ENCODE measurements around the gene DEAF1. TPM values are rescaled to one million over a fixed set of nuclear protein-coding genes. Genes with fewer than 3 reads are reported as not detected.

DEAF1 gene
- total and polyA plus RNA-seq, 9 of the 15 experiments (the other 6 are each of a cell fraction or from before 2014, with no cell fraction given), result 2.0 to 69.1 (median 26.8) TPM

DNA sequence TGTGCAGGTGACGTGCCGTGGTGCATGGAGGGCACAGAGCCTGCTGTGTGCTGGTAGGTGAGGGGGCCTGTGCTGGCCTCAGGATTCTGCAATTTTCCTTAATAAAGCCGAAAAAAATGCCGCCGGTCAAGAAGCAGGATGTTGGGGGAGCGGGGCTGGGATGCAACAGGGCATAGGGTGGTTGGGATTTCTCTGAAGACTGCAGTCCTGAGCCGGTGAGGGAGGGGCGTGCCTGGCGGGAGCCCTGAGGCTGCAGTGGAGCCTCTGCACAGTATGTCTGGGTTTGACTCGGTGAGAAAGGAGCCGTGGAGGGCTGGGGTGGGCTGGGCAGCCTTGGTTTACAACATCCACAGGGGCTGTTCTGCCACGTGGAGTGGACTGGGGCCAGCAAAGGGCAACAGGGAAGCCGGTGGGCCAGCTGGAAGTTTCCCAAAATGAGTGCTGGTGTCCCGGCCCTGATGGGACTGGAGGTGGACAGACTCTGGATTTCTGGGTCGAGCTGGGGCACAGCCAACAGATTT, 71.6 kb downstream of the DEAF1 start:
- TF ChIP-seq GATAD2A (IDR thresholded peaks at IDR 0.05), result no peak
- no peak for TF ChIP-seq PRPF4 (IDR thresholded peaks at IDR 0.05; ENCODE audit: insufficient read depth, low read depth, low read length, poor library complexity, severe bottlenecking)
- TF ChIP-seq PPARD (CRISPR knock-in tag; IDR thresholded peaks at IDR 0.05), result no peak
- TF ChIP-seq, protein P1, sequence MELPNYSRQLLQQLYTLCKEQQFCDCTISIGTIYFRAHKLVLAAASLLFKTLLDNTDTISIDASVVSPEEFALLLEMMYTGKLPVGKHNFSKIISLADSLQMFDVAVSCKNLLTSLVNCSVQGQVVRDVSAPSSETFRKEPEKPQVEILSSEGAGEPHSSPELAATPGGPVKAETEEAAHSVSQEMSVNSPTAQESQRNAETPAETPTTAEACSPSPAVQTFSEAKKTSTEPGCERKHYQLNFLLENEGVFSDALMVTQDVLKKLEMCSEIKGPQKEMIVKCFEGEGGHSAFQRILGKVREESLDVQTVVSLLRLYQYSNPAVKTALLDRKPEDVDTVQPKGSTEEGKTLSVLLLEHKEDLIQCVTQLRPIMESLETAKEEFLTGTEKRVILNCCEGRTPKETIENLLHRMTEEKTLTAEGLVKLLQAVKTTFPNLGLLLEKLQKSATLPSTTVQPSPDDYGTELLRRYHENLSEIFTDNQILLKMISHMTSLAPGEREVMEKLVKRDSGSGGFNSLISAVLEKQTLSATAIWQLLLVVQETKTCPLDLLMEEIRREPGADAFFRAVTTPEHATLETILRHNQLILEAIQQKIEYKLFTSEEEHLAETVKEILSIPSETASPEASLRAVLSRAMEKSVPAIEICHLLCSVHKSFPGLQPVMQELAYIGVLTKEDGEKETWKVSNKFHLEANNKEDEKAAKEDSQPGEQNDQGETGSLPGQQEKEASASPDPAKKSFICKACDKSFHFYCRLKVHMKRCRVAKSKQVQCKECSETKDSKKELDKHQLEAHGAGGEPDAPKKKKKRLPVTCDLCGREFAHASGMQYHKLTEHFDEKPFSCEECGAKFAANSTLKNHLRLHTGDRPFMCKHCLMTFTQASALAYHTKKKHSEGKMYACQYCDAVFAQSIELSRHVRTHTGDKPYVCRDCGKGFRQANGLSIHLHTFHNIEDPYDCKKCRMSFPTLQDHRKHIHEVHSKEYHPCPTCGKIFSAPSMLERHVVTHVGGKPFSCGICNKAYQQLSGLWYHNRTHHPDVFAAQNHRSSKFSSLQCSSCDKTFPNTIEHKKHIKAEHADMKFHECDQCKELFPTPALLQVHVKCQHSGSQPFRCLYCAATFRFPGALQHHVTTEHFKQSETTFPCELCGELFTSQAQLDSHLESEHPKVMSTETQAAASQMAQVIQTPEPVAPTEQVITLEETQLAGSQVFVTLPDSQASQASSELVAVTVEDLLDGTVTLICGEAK (IDR thresholded peaks at IDR 0.05), result no peak
- TF ChIP-seq, protein P1 (CRISPR knock-in tag; IDR thresholded peaks at IDR 0.05), result no peak
- TF ChIP-seq, protein P2, sequence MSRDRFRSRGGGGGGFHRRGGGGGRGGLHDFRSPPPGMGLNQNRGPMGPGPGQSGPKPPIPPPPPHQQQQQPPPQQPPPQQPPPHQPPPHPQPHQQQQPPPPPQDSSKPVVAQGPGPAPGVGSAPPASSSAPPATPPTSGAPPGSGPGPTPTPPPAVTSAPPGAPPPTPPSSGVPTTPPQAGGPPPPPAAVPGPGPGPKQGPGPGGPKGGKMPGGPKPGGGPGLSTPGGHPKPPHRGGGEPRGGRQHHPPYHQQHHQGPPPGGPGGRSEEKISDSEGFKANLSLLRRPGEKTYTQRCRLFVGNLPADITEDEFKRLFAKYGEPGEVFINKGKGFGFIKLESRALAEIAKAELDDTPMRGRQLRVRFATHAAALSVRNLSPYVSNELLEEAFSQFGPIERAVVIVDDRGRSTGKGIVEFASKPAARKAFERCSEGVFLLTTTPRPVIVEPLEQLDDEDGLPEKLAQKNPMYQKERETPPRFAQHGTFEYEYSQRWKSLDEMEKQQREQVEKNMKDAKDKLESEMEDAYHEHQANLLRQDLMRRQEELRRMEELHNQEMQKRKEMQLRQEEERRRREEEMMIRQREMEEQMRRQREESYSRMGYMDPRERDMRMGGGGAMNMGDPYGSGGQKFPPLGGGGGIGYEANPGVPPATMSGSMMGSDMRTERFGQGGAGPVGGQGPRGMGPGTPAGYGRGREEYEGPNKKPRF (IDR thresholded peaks at IDR 0.05; ENCODE audit: low read depth, low read length), result no peak
- TF ChIP-seq ESRRB (CRISPR knock-in tag; IDR thresholded peaks at IDR 0.05; ENCODE audit: borderline replicate concordance), result no peak
- TF ChIP-seq HMG20A (CRISPR knock-in tag; conservative IDR thresholded peaks at IDR 0.05), result no peak
- TF ChIP-seq ZKSCAN8 (CRISPR knock-in tag; IDR thresholded peaks at IDR 0.05), result no peak
- no peak for TF ChIP-seq SRSF3 (IDR thresholded peaks at IDR 0.05; ENCODE audit: insufficient read depth, low read length)
- no peak for TF ChIP-seq ZBTB17 (CRISPR knock-in tag; IDR thresholded peaks at IDR 0.05)
- ChIA-PET CTCF (ENCODE audit: low intra/inter-chr PET ratio) (no interaction called here), POLR2A (interaction anchor here (0.6 to 0.8 kb wide), 2 partner anchors 10 to 23 kb away, joined by 3 to 4 read pairs; no protein-coding TSS in a partner anchor)
- Histone ChIP-seq H3K4me3 (no peak overlapping the region), H4K20me1 (replicated peaks; ENCODE audit: control insufficient read depth, insufficient read depth, low read length) (no peaks in the 10 kb centered on the region), H3K27ac (ENCODE audit: extremely low read depth, low read depth, low read length) (no peak overlapping the region), H3K9ac (ENCODE audit: insufficient read depth in 1 of 2, low read depth in 2 of 2, low read length in 2 of 2) (no peak overlapping the region), H3K9me3 (replicated peaks; ENCODE audit: control insufficient read depth, insufficient read depth, low read depth, low read length) (no peaks in the 10 kb centered on the region), H3K4me2 (ENCODE audit: insufficient read depth, low read length) (no peak overlapping the region), H3K36me3 (ENCODE audit: control insufficient read depth, insufficient read depth, low read length) (peaks cover 22% of the 10 kb centered on the region; the same call in 2 of the 3 replicates), H3K79me2 (ENCODE audit: control insufficient read depth, insufficient read depth, low read length) (no peaks in the 10 kb centered on the region), H3K9me1 (ENCODE audit: control insufficient read depth, insufficient read depth, low read length) (peaks cover under 1% of the 10 kb centered on the region), H3K4me1 (replicated peaks in 1 of 2; ENCODE audit: control insufficient read depth in 2 of 2, insufficient read depth in 2 of 2, low read length in 2 of 2) (peaks cover 0 to 64% of the 10 kb centered on the region in 2 experiments; a peak in 2 of 5 replicates), H2AFZ (ENCODE audit: low read depth, low read length) (no peak overlapping the region), H3K27me3 (ENCODE audit: control insufficient read depth in 2 of 2, insufficient read depth in 2 of 2, low read length in 2 of 2) (no peaks in the 10 kb centered on the region)
- intact Hi-C loops (cut with micrococcal nuclease) (no loop called here), in situ Hi-C loops (cut with MboI) (no loop called here)
- WGBS (ENCODE audit: insufficient coverage, low coverage, missing lambda C conversion rate), result 85% methylated on average over 13 of the region's 15 CpGs
- DNase-seq (ENCODE audit: extremely low read depth in 1 of 4, low spot score in 3 of 4) (no peak), ATAC-seq (no peak), FAIRE-seq (no peak)
- no TSS peak for BruUV-seq (replicated peaks)
